RWPE1 (cell line): ENCODE data around the gene CBR4.
"Not testable (repeated sequence)": the region's sequence is repeated elsewhere in the genome, so short reads cannot be mapped to it uniquely, and the experiment has no call there.

ENCODE experiments used
- CTCF ChIA-PET: fragments of 350-600 bp; sonication (Branson Sonifier 250); formaldehyde crosslinking; extraction: SDS; loops from one replicate; lab custom pipeline; 2021; lab: Yijun Ruan, JAX
- POLR2A ChIA-PET: fragments of 400-600 bp; formaldehyde crosslinking; extraction: SDS; loops from one replicate; lab custom pipeline; 2020; ENCODE audit warnings: antibody characterized with exemption; ENCODE audit not compliant: low non-redundant PET; lab: Yijun Ruan, JAX
- DNase-seq: peaks from one replicate; pipeline ENCODE4 v3.0.0; 2012; ENCODE audit warnings: low spot score
- H3K27ac ChIP-seq: fragments of 450-650 bp; 2 replicates; pipeline ENCODE4 v1.5.1; 2017
- CTCF ChIP-seq: fragments of 450-650 bp; conservative IDR thresholded peaks from 2 replicates; pipeline ENCODE4 v1.5.1; 2017; ENCODE audit warnings: low read depth, mild to moderate bottlenecking

The CBR4 gene

GRCh38 chr4:168998596-168998995 is 11.5 kb downstream of the CBR4 start:
- POLR2A ChIA-PET, result no interaction called here
- CTCF ChIA-PET, result interaction anchor here (0.6 kb wide), 2 partner anchors 442 to 691 kb away, joined by 3 read pairs; no protein-coding TSS in a partner anchor
- DNase-seq, result no peak
- H3K27ac ChIP-seq, result no peak overlapping the region
- TF ChIP-seq CTCF, result no peak

GRCh38 chr4:168995537-168996295 is 14.3 kb downstream of the CBR4 start:
- ChIA-PET CTCF (interaction anchor here (0.6 to 0.9 kb wide), 3 partner anchors 13 to 532 kb away, joined by 3 to 7 read pairs (median 4); no protein-coding TSS in a partner anchor), POLR2A (no interaction called here)
- no peak for DNase-seq
- no peak overlapping the region for H3K27ac ChIP-seq
- TF ChIP-seq CTCF, result no peak

- CTCF ChIA-PET, result no interaction called here
- H3K27ac ChIP-seq, result no peak overlapping the region
- TF ChIP-seq CTCF, result no peak
- DNase-seq, result no peak
- POLR2A ChIA-PET, result no interaction called here
Observed at GRCh38 chr4:168994958-168995357, 15.1 kb downstream of the CBR4 start.

GRCh38 chr4:168993714-168994510 is 16.1 kb downstream of the CBR4 start:
- H3K27ac ChIP-seq, result no peak overlapping the region
- ChIA-PET POLR2A (interaction anchor here (0.6 kb wide), 1 partner anchor 491 kb away, joined by 6 read pairs; no protein-coding TSS in a partner anchor), CTCF (no interaction called here)
- no peak for DNase-seq
- no peak for TF ChIP-seq CTCF

- H3K27ac ChIP-seq, POLR2A ChIA-PET, CTCF ChIA-PET: not testable (repeated sequence)
Observed at GRCh38 chr4:168992952-168993482, 17.0 kb downstream of the CBR4 start.

GRCh38 chr4:168981942-168982341 is 28.1 kb downstream of the CBR4 start:
- DNase-seq, result no peak
- no peak overlapping the region for H3K27ac ChIP-seq
- ChIA-PET POLR2A (no interaction called here), CTCF (no interaction called here)
- TF ChIP-seq CTCF, result no peak

More at GRCh38 chr4:168992952-168993482, 17.0 kb downstream of the CBR4 start:
- not testable (repeated sequence) for DNase-seq
